Neutrophil (primary cell): ENCODE measurements around the gene MPPED1.

ENCODE experiments used
- H3K27ac ChIP-seq: fragments of 200-600 bp; sonication (generic); 2 replicates; pipeline ENCODE4 v1.5.1; 2016; ENCODE audit warnings: mild to moderate bottlenecking, moderate library complexity
- H3K27me3 ChIP-seq: fragments of 200-600 bp; sonication (generic); 2 replicates; pipeline ENCODE4 v1.6.0; 2016; ENCODE audit warnings: mild to moderate bottlenecking
- H3K36me3 ChIP-seq: fragments of 200-600 bp; sonication (generic); 2 replicates; pipeline ENCODE4 v1.5.1; 2017
- H3K4me1 ChIP-seq, 2 experiments: fragments of 200-600 bp in 1 of 2; sonication (generic) in 1 of 2; 1 replicate in 1 of 2; 2 replicates in 1 of 2; pipeline versions ENCODE4 v1.5.1 to v1.6.1; 2013 to 2016; ENCODE audit warnings: low read depth in 1 of 2, low read length in 1 of 2, mild to moderate bottlenecking in 1 of 2, moderate library complexity in 1 of 2; ENCODE audit not compliant: control insufficient read depth in 1 of 2, insufficient read depth in 1 of 2
- H3K4me3 ChIP-seq, 2 experiments: fragments of 200-600 bp in 1 of 2; sonication (generic) in 1 of 2; 1 replicate in 1 of 2; 2 replicates in 1 of 2; pipeline ENCODE4 v1.5.1; 2013 to 2016; ENCODE audit warnings: low read depth in 1 of 2, low read length in 1 of 2, mild to moderate bottlenecking in 1 of 2, moderate library complexity in 1 of 2
- H3K9me3 ChIP-seq: fragments of 200-600 bp; sonication (generic); 2 replicates; pipeline ENCODE4 v1.5.1; 2016
- TF ChIP-seq, protein P1 (sequence below): fragments of 200-600 bp; sonication (generic); IDR thresholded peaks from 2 replicates; pipeline ENCODE4 v1.5.1; 2016; ENCODE audit warnings: antibody characterized with exemption

Gene MPPED1

DNA sequence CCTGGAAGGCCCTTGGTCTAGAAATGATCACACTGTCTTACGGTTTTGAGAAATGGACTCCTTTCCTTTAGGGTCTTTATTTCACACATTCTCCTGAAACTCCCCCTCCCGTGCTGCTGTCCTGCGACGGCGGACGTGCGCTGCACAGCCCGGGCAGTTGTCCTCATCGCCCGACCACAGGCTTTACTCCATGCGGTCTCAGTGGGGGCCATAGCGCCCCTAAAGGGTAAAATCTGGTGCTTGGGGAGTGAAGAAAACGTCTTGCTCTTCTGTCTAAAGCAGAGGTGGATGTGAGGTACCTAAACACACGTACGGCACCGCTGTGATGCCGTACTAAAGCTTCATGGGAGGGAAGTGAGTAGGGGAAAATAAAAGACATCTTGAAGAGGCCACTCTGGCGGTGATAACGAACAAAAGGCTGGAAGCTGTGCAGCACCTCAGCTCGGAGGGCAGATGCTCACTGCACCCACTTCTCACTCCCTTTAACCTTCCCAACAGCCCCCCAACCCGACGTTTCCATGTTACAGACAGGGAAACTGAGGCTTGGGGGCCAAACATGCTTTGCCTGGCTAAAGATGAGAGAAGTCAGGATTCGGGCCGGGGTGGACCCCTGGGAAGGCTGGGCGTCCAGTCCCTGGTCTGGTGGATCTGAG, 22.6 kb downstream of the MPPED1 start:
- H3K27me3 ChIP-seq, result peaks cover 15% of the 10 kb centered on the region
- no peaks in the 10 kb centered on the region for H3K4me1 ChIP-seq

DNA sequence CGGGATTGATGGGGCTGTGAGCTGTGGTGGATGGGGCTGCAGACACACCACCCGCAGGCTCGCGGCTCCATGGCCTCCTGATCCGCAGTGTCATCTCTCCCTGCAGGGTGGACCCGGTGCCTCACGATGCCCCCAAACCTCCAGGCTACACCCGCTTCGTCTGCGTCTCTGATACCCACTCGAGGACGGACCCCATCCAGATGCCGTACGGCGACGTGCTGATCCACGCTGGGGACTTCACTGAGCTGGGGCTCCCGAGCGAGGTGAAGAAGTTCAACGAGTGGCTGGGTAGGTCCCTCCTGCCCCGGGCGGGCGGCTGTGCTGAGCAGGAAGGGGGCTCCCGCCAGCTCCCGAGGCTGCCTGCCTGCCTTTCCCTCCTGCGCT, 23.1 kb downstream of the MPPED1 start:
- no peaks in the 10 kb centered on the region for H3K9me3 ChIP-seq
- H3K4me1 ChIP-seq, result no peaks in the 10 kb centered on the region
- TF ChIP-seq, protein P1, sequence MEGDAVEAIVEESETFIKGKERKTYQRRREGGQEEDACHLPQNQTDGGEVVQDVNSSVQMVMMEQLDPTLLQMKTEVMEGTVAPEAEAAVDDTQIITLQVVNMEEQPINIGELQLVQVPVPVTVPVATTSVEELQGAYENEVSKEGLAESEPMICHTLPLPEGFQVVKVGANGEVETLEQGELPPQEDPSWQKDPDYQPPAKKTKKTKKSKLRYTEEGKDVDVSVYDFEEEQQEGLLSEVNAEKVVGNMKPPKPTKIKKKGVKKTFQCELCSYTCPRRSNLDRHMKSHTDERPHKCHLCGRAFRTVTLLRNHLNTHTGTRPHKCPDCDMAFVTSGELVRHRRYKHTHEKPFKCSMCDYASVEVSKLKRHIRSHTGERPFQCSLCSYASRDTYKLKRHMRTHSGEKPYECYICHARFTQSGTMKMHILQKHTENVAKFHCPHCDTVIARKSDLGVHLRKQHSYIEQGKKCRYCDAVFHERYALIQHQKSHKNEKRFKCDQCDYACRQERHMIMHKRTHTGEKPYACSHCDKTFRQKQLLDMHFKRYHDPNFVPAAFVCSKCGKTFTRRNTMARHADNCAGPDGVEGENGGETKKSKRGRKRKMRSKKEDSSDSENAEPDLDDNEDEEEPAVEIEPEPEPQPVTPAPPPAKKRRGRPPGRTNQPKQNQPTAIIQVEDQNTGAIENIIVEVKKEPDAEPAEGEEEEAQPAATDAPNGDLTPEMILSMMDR, result no peak
- no peak overlapping the region for H3K27ac ChIP-seq
- H3K4me3 ChIP-seq, result no peak overlapping the region
- peaks cover 15% of the 10 kb centered on the region for H3K27me3 ChIP-seq
- no peaks in the 10 kb centered on the region for H3K36me3 ChIP-seq

More for the DNA sequence above, 22.6 kb downstream of the MPPED1 start:
- no peaks in the 10 kb centered on the region for H3K9me3 ChIP-seq
- TF ChIP-seq, protein P1, result no peak
- no peak overlapping the region for H3K4me3 ChIP-seq
- no peaks in the 10 kb centered on the region for H3K36me3 ChIP-seq
- H3K27ac ChIP-seq, result no peak overlapping the region

DNA sequence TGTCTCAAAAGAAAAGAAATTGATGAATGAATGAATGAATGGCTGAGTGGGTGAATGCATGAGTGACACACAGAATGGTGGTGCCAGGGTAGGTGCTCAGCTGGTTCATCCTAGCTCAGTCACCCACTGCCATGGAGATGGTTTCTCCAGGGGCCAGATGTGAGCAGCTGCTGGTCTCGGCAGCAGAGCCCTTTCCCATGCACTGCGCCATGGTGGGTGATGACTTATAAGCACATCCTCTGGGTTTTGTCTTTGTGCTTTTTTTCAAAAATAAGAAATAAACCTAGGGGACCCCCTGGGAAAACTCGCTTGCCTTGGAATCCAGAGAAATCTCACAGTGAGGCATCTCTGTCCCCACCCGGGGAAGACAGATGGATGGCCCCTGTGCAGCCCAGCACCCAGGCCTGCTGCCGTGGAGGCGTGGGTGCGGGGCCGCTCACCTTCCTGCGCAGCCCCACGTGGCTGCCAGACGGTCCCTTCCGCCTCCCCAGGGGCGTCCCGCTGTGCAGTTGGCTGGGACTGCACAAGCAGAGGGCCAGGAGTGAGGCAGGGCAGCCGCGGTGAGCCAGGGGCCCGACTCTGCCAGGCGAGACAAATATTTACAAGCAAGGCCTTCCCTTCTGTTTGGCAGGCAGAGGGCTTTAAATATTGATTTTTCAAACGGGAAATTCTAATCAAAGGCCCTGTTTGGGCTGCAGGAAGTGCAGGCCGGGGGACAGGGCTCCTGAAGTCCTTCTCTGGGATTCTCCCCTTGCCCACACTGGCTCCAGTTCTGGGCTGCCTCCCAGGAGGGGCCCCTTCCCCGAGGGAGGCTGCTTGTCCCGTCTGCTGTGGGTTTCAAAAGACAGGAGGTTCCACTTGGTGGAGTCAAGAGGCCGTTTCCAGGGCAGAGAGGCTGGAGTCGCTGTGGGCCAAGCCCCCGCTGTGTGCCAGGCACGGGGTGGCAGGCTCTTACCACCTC, 24.3 kb downstream of the MPPED1 start:
- peaks cover 10% of the 10 kb centered on the region for H3K27me3 ChIP-seq
- H3K4me1 ChIP-seq, result no peaks in the 10 kb centered on the region
- H3K27ac ChIP-seq, result no peak overlapping the region
- TF ChIP-seq, protein P1, result no peak
- H3K4me3 ChIP-seq, result no peak overlapping the region
- H3K36me3 ChIP-seq, result no peaks in the 10 kb centered on the region
- no peaks in the 10 kb centered on the region for H3K9me3 ChIP-seq

DNA sequence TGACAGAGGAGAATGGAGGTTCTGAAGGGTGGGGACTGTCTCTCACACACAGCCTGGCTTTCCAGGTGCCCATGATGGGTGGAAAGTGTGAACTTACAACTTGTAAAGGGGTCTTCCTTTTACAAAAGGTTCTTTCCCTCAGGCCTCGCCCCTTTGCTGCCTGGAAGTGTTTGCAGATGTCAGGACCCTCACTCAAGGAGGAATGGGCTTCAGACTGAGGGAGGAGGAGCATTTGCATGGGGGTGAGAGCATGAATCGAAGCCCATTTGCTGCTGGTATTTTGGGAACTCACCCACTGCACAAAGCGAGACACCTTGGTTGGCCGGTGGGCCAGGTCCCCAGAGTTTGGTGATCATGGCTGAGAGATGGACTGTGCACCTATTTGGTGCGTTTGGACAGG, 25.1 kb downstream of the MPPED1 start:
- Histone ChIP-seq H3K36me3 (no peaks in the 10 kb centered on the region), H3K27ac (no peak overlapping the region), H3K27me3 (peaks cover 3% of the 10 kb centered on the region), H3K4me1 (no peaks in the 10 kb centered on the region), H3K4me3 (no peak overlapping the region), H3K9me3 (no peaks in the 10 kb centered on the region)
- TF ChIP-seq, protein P1, result no peak

DNA sequence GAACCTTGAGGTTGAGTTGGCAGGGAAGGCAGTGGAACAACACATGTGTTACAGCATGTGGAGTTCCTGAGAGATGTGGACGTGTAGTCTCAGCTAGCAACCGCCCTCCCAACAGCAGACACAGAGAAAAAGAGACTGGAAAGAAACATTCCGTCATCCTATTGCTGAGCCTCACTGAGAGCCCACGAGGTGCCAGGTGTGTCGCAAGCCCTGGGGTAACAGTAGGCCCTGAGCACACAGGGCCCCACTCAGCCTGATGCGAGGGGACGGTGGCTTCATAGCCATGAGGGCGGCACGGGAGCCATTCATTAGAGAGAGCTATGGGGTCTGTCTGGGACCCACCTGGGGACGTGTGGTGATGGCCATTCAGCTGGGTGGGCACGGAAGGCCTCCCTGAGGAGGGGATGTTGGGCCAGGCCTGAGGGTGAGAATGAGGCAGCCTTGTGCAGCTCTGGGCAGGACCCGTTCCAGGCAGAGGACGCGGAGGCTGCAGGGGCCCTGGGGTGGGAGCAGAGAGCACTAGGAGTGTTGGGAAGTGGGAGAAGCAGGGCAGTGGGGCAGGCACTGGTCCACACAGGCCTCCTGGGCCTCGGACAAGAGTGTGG, 26.2 kb downstream of the MPPED1 start:
- Histone ChIP-seq H3K9me3 (no peaks in the 10 kb centered on the region), H3K27ac (no peak overlapping the region), H3K27me3 (no peaks in the 10 kb centered on the region), H3K4me3 (no peak overlapping the region), H3K4me1 (no peaks in the 10 kb centered on the region), H3K36me3 (no peaks in the 10 kb centered on the region)
- TF ChIP-seq, protein P1, result no peak
